ENCODE measurements around the gene CD38.

GRCh38 chr4:15809058-15809457, 30.9 kb downstream of the CD38 start:
- TF ChIP-seq CTCF (tag by site-specific recombination; IDR thresholded peaks at IDR 0.05), result no peak
- TF ChIP-seq RBAK (tag by site-specific recombination; IDR thresholded peaks at IDR 0.05), result no peak
- TF ChIP-seq ZNF548 (tag by site-specific recombination; IDR thresholded peaks at IDR 0.05), result no peak
- no peak for TF ChIP-seq ZBTB17 (tag by site-specific recombination; IDR thresholded peaks at IDR 0.05)
- TF ChIP-seq ZBTB44 (tag by site-specific recombination; IDR thresholded peaks at IDR 0.05), result no peak
- TF ChIP-seq ZBTB49 (tag by site-specific recombination; IDR thresholded peaks at IDR 0.05; ENCODE audit: low read depth), result no peak
- TF ChIP-seq ZNF664 (tag by site-specific recombination; IDR thresholded peaks at IDR 0.05), result no peak
- no peak for TF ChIP-seq SETDB1 (IDR thresholded peaks at IDR 0.05; ENCODE audit: insufficient read length, low read length)
- no peak for TF ChIP-seq ZNF830 (tag by site-specific recombination; IDR thresholded peaks at IDR 0.05; ENCODE audit: low read depth)
- TF ChIP-seq ZNF10 (tag by site-specific recombination; IDR thresholded peaks at IDR 0.05), result no peak
- TF ChIP-seq PRDM10 (tag by site-specific recombination; IDR thresholded peaks at IDR 0.05), result no peak

Data from HEK293 (cell line).